H1 (cell line): ENCODE data around the gene CTPS1. TPM values are rescaled to one million over a fixed set of nuclear protein-coding genes. Genes with fewer than 3 reads are reported as not detected.

Source experiments
- CTCF ChIA-PET: fragments of 300-600 bp; sonication (Branson Sonifier 250); formaldehyde crosslinking; loops from one replicate; lab custom pipeline; 2021; ENCODE audit not compliant: partially characterized antibody; lab: Charles Lee
- POLR2A ChIA-PET: fragments of 300-600 bp; sonication (Branson Sonifier 250); formaldehyde crosslinking; loops from one replicate; lab custom pipeline; 2021; ENCODE audit warnings: inconsistent platforms; ENCODE audit not compliant: partially characterized antibody; lab: Charles Lee
- DNase-seq, 2 experiments: peaks; one replicate each; pipeline versions ENCODE4 v3.0.0 to v3.0.0-alpha.2; 2010 to 2022; ENCODE audit warnings: low spot score in 2 of 2, low read depth in 1 of 2, mixed read lengths in 1 of 2
- FAIRE-seq: peaks from 2 replicates; lab custom pipeline; 2011; peaks lifted over from hg19 to GRCh38; lab: Jason Lieb, UNC
- H2AFZ ChIP-seq: 2 replicates; pipeline ENCODE4 v1.8.1; 2012; ENCODE audit warnings: low read length, inconsistent platforms
- H2AK5ac ChIP-seq: 2 replicates; pipeline ENCODE4 v1.6.1; 2013; ENCODE audit warnings: low read depth, low read length
- H2BK120ac ChIP-seq: replicated peaks from 2 replicates; pipeline ENCODE3; 2013; ENCODE audit warnings: low read depth, low read length, inconsistent platforms
- H2BK12ac ChIP-seq: 2 replicates; pipeline ENCODE4 v1.6.1; 2013; ENCODE audit warnings: low read depth, low read length
- H2BK15ac ChIP-seq: 2 replicates; pipeline ENCODE4 v1.6.1; 2013; ENCODE audit warnings: low read length
- H2BK20ac ChIP-seq: 2 replicates; pipeline ENCODE4 v1.6.1; 2013; ENCODE audit warnings: low read length
- H2BK5ac ChIP-seq: 2 replicates; pipeline ENCODE4 v1.6.1; 2013; ENCODE audit warnings: low read depth, low read length
- H3K14ac ChIP-seq: 2 replicates; pipeline ENCODE4 v1.6.1; 2013; ENCODE audit warnings: inconsistent platforms; ENCODE audit not compliant: insufficient read length
- H3K18ac ChIP-seq: 2 replicates; pipeline ENCODE4 v1.6.1; 2013; ENCODE audit warnings: low read length; ENCODE audit errors: extremely low read depth
- H3K23ac ChIP-seq: 2 replicates; pipeline ENCODE4 v1.6.1; 2013; ENCODE audit warnings: inconsistent platforms; ENCODE audit not compliant: insufficient read length
- H3K23me2 ChIP-seq: 2 replicates; pipeline ENCODE4 v1.6.1; 2013; ENCODE audit warnings: low read depth, low read length
- H3K27ac ChIP-seq: 2 replicates; pipeline ENCODE4 v1.6.1; 2011; ENCODE audit warnings: low read depth, low read length, inconsistent platforms
- H3K27me3 ChIP-seq, 4 experiments: replicated peaks in 1 of 4; 1 replicate in 1 of 4; 2 replicates in 3 of 4; pipeline versions ENCODE4 v1.6.1 to v1.8.1; 2011 to 2013; ENCODE audit warnings: low read length in 3 of 4, mild to moderate bottlenecking in 3 of 4, inconsistent platforms in 2 of 4, mixed read lengths in 2 of 4, moderate library complexity in 1 of 4; ENCODE audit not compliant: control insufficient read depth in 3 of 4, insufficient read depth in 3 of 4; ENCODE audit errors: extremely low read depth in 1 of 4
- H3K36me3 ChIP-seq, 4 experiments: 2 replicates each; pipeline versions ENCODE4 v1.6.1 to v1.8.1; 2011 to 2013; ENCODE audit warnings: mild to moderate bottlenecking in 4 of 4, low read length in 3 of 4, moderate library complexity in 2 of 4, control low read depth in 1 of 4, inconsistent platforms in 1 of 4; ENCODE audit not compliant: insufficient read depth in 4 of 4, control insufficient read depth in 2 of 4
- H3K4ac ChIP-seq: replicated peaks from 2 replicates; pipeline ENCODE3; 2013; ENCODE audit warnings: low read length, low read depth, mixed read lengths, inconsistent platforms; ENCODE audit not compliant: insufficient read length
- H3K4me1 ChIP-seq, 4 experiments: replicated peaks in 1 of 4; 1 replicate in 1 of 4; 2 replicates in 3 of 4; pipeline versions ENCODE4 v1.6.1 to v1.8.1; 2011 to 2013; ENCODE audit warnings: low read length in 3 of 4, inconsistent platforms in 2 of 4, mixed read lengths in 1 of 4; ENCODE audit not compliant: insufficient read depth in 4 of 4, control insufficient read depth in 3 of 4
- H3K4me2 ChIP-seq, 2 experiments: 2 replicates each; pipeline versions ENCODE4 v1.6.1 to v1.8.1; 2011 to 2013; ENCODE audit warnings: low read depth in 2 of 2, low read length in 2 of 2, control low read depth in 1 of 2, inconsistent platforms in 1 of 2, mild to moderate bottlenecking in 1 of 2; ENCODE audit not compliant: insufficient read depth in 1 of 2
- H3K4me3 ChIP-seq, 4 experiments: fragments of 200-600, 300-600 bp in 1 of 4; sonication (generic), shearing (Covaris generic), sonication (Bioruptor Twin) in 1 of 4; 2 replicates each; pipeline versions ENCODE4 v1.5.1 to v1.8.1; 2011 to 2016; ENCODE audit warnings: low read length in 4 of 4, low read depth in 3 of 4, control low read depth in 2 of 4, inconsistent platforms in 2 of 4, mild to moderate bottlenecking in 2 of 4, mixed read lengths in 1 of 4, moderate library complexity in 1 of 4; ENCODE audit not compliant: insufficient read depth in 2 of 4; ENCODE audit errors: extremely low read depth in 1 of 4
- H3K56ac ChIP-seq: replicated peaks from 2 replicates; pipeline ENCODE3; 2013; ENCODE audit warnings: low read depth, mild to moderate bottlenecking, mixed read lengths, low read length, inconsistent platforms; ENCODE audit not compliant: insufficient read length
- H3K79me1 ChIP-seq: 2 replicates; pipeline ENCODE4 v1.6.1; 2013; ENCODE audit warnings: low read depth, low read length, control low read depth
- H3K79me2 ChIP-seq, 2 experiments: 2 replicates each; pipeline versions ENCODE4 v1.6.1 to v1.8.1; 2012 to 2013; ENCODE audit warnings: low read length in 2 of 2, mild to moderate bottlenecking in 2 of 2, inconsistent platforms in 1 of 2; ENCODE audit not compliant: insufficient read depth in 2 of 2, control insufficient read depth in 1 of 2
- H3K9ac ChIP-seq, 4 experiments: replicated peaks in 1 of 4; 1 replicate in 1 of 4; 2 replicates in 3 of 4; pipeline versions ENCODE4 v1.6.1 to v1.8.1; 2011 to 2013; ENCODE audit warnings: low read depth in 3 of 4, low read length in 3 of 4, control low read depth in 2 of 4, mild to moderate bottlenecking in 2 of 4, moderate library complexity in 2 of 4, inconsistent platforms in 1 of 4; ENCODE audit errors: extremely low read depth in 1 of 4
- H3K9me3 ChIP-seq, 2 experiments: 2 replicates each; pipeline versions ENCODE4 v1.6.1 to v1.8.1; 2012 to 2013; ENCODE audit warnings: mild to moderate bottlenecking in 2 of 2, moderate library complexity in 2 of 2, control low read depth in 1 of 2, inconsistent platforms in 1 of 2, low read depth in 1 of 2, low read length in 1 of 2, mixed read lengths in 1 of 2; ENCODE audit not compliant: insufficient read depth in 2 of 2
- H4K20me1 ChIP-seq, 2 experiments: replicated peaks in 1 of 2; 2 replicates each; pipeline versions ENCODE3 to v1.8.1; 2011 to 2013; ENCODE audit warnings: inconsistent platforms in 2 of 2, low read length in 2 of 2, mild to moderate bottlenecking in 1 of 2; ENCODE audit not compliant: insufficient read depth in 2 of 2, control insufficient read depth in 1 of 2
- H4K5ac ChIP-seq: 2 replicates; pipeline ENCODE4 v1.6.1; 2013; ENCODE audit warnings: low read length, low read depth, mixed read lengths, inconsistent platforms; ENCODE audit not compliant: insufficient read length
- H4K8ac ChIP-seq: 2 replicates; pipeline ENCODE4 v1.8.0; 2013; ENCODE audit warnings: mild to moderate bottlenecking, moderate library complexity, low read length, inconsistent platforms; ENCODE audit not compliant: insufficient read depth; ENCODE audit errors: extremely low read depth
- H4K91ac ChIP-seq: replicated peaks from 2 replicates; pipeline ENCODE3; 2013; ENCODE audit warnings: low read length, mixed read lengths, inconsistent platforms; ENCODE audit not compliant: insufficient read length
- ATF2 ChIP-seq: IDR thresholded peaks from 2 replicates; pipeline ENCODE4 v1.6.1; 2012; ENCODE audit warnings: low read length, inconsistent platforms
- BRCA1 ChIP-seq: IDR thresholded peaks from 2 replicates; pipeline ENCODE4 v1.6.1; 2012; ENCODE audit warnings: low read depth, low read length, improper control_type of control experiment
- E2F6 ChIP-seq: IDR thresholded peaks from 2 replicates; pipeline ENCODE4 v1.6.1; 2012; ENCODE audit warnings: inconsistent platforms
- GABPA ChIP-seq: IDR thresholded peaks from 2 replicates; pipeline ENCODE4 v1.6.1; 2011; ENCODE audit warnings: mild to moderate bottlenecking, low read length, moderate library complexity, borderline replicate concordance; ENCODE audit not compliant: insufficient read depth
- HDAC2 ChIP-seq, 2 experiments: fragments of 300-600 bp in 1 of 2; sonication (generic) in 1 of 2; IDR thresholded peaks; 2 replicates each; pipeline ENCODE4 v1.6.1; 2011 to 2012; ENCODE audit warnings: low read depth in 2 of 2, low read length in 2 of 2, mild to moderate bottlenecking in 2 of 2, moderate library complexity in 2 of 2, borderline replicate concordance in 1 of 2, inconsistent platforms in 1 of 2
- KDM1A ChIP-seq: fragments of 200-600, 300-600 bp; sonication (generic); IDR thresholded peaks from 2 replicates; pipeline ENCODE4 v1.7.1; 2016; ENCODE audit warnings: mild to moderate bottlenecking, low read length, borderline replicate concordance
- RAD21 ChIP-seq, 2 experiments: IDR thresholded peaks in 1 of 2; conservative IDR thresholded peaks in 1 of 2; 2 replicates each; pipeline ENCODE4 v1.6.1; 2011; ENCODE audit warnings: low read depth in 2 of 2, low read length in 2 of 2, improper control_type of control experiment in 1 of 2, inconsistent platforms in 1 of 2, mild to moderate bottlenecking in 1 of 2, moderate library complexity in 1 of 2
- SIN3A ChIP-seq, 2 experiments: IDR thresholded peaks in 1 of 2; conservative IDR thresholded peaks in 1 of 2; 2 replicates each; pipeline ENCODE4 v1.6.1; 2011 to 2012; ENCODE audit warnings: low read length in 2 of 2, improper control_type of control experiment in 1 of 2, low read depth in 1 of 2, mild to moderate bottlenecking in 1 of 2
- WGBS, 2 experiments: shearing (Covaris generic) in 1 of 2; methylation state at CpG; one replicate each; pipeline versions ENCODE4 v1.1.6 to v1.1.7; 2013 to 2015; ENCODE audit warnings: low lambda C conversion rate in 2 of 2, mixed read lengths in 2 of 2, inconsistent platforms in 1 of 2, low coverage in 1 of 2, missing lambda C conversion rate in 1 of 2; ENCODE audit not compliant: insufficient replicate concordance in 2 of 2, insufficient coverage in 1 of 2, insufficient read length in 1 of 2; ENCODE audit errors: extremely low coverage in 1 of 2, missing lambda C conversion rate in 1 of 2; 5-methylcytosine and 5-hydroxymethylcytosine counted together
- polyA plus RNA-seq, 7 experiments: library from polyadenylated mRNA; depleted of rRNA in 3 of 7; stranded (reverse) in 5 of 7; unstranded in 2 of 7; fragments of >200 nt in 5 of 7; fragments of 200-250 nt in 2 of 7; gene quantifications; 1 replicate in 5 of 7; 2 replicates in 1 of 7; 4 replicates in 1 of 7; pipeline versions ENCODE4 v1.2.1 to v1.2.3, GENCODE V29; 2011 to 2013; ENCODE audit warnings: missing spikeins in 2 of 7, mixed read lengths in 2 of 7
- total RNA-seq: library from RNA; stranded (reverse); fragmentation: NEBNext Ultra II Directional; extraction: Animal tissue kit (Norgen Biotek cat#: 25700); gene quantifications from 2 replicates; pipeline ENCODE4 v1.2.1, GENCODE V29; 2021

Gene CTPS1
- total and polyA plus RNA-seq, 2 of the 8 experiments (the other 6 are each of a cell fraction or from before 2014, with no cell fraction given): 35.5 to 103 TPM

GRCh38 chr1:40978886-40979240 is 633 bp upstream of the CTPS1 start:
- Histone ChIP-seq H3K23me2 (peaks cover 11% of the 10 kb centered on the region; the same call in 1 of the 2 replicates), H3K14ac (no peak overlapping the region)
- FAIRE-seq: no peak
- POLR2A ChIA-PET: interaction anchor here (0.6 to 9.6 kb wide), 15 partner anchors 8 to 287 kb away, joined by 3 to 49 read pairs (median 7); partner anchors contain the start of genes CITED4, NFYC and SLFNL1
- TF ChIP-seq GABPA (0 out of 2 replicates have a peak, but pooled peaks have one; percentile 26), RAD21 (IDR thresholded peaks at IDR 0.05 in 1 of 2, conservative IDR thresholded peaks at IDR 0.05 in 1 of 2; ENCODE audit: low read depth in 2 of 2, low read length in 2 of 2) (0 out of 4 replicates have a peak, but pooled peaks of 1 of the 2 experiments have one; percentile 7), KDM1A (peak; percentile 80; the same call in 1 of the 2 replicates), SIN3A (conservative IDR thresholded peaks at IDR 0.05 in 1 of 2, IDR thresholded peaks at IDR 0.05 in 1 of 2; ENCODE audit: low read depth in 1 of 2, low read length in 2 of 2) (peak in 1 of 2 experiments; percentile 42; a peak in 1 of 4 replicates), HDAC2 (IDR thresholded peaks at IDR 0.05; ENCODE audit: borderline replicate concordance in 1 of 2, low read depth in 2 of 2, low read length in 2 of 2) (0 out of 4 replicates have a peak, but pooled peaks of 1 of the 2 experiments have one; percentile 30), E2F6 (peak; percentile 67), BRCA1 (no peak), ATF2 (no peak)
- TF ChIP-seq, all 59 proteins: peak for 6
- H2BK120ac ChIP-seq: no peak overlapping the region
- CTCF ChIA-PET: interaction anchor here (0.9 to 1.6 kb wide), 7 partner anchors 13 to 130 kb away, joined by 3 to 4 read pairs (median 3); partner anchors contain the start of gene SLFNL1
- peak overlapping the region; percentile 93 for H2BK5ac ChIP-seq
- peak overlapping the region; percentile 78 to 87 (median 80) for H3K4me3 ChIP-seq
- 11% methylated on average over 17 of the region's 17 CpGs; no CpG with 5 or more reads in 1 of the 2 experiments for WGBS, 2 experiments
- no peak overlapping the region for H2BK12ac ChIP-seq
- peak overlapping the region; percentile 36 for H3K56ac ChIP-seq
- H3K4me2 ChIP-seq: peak overlapping the region; percentile 92 to 96
- no peak overlapping the region for H4K8ac ChIP-seq
- no peak overlapping the region for H2BK15ac ChIP-seq
- peaks cover 2 to 9% (median 7%) of the 10 kb centered on the region in 4 experiments; a peak in 4 of 8 replicates for H3K36me3 ChIP-seq
- H3K27ac ChIP-seq: peak overlapping the region; percentile 94
- H2AK5ac ChIP-seq: no peak overlapping the region
- no peak for DNase-seq
- H3K18ac ChIP-seq: peak overlapping the region; percentile 98
- peak overlapping the region in 3 of 4 experiments; percentile 66 to 92 (median 86); a peak in 6 of 7 replicates for H3K9ac ChIP-seq
- no peak overlapping the region for H2BK20ac ChIP-seq
- no peaks in the 10 kb centered on the region for H3K27me3 ChIP-seq
- peak overlapping the region; percentile 87; the same call in 1 of the 2 replicates for H2AFZ ChIP-seq
- H3K4me1 ChIP-seq: peaks cover 4 to 11% (median 6%) of the 10 kb centered on the region in 4 experiments; a peak in 5 of 7 replicates
- H4K91ac ChIP-seq: peak overlapping the region; percentile 63
- peaks cover 17 to 38% of the 10 kb centered on the region in 2 experiments for H3K79me2 ChIP-seq
- H4K20me1 ChIP-seq: peaks cover 5 to 12% of the 10 kb centered on the region in 2 experiments
- H3K79me1 ChIP-seq: no peaks in the 10 kb centered on the region
- no peak overlapping the region for H3K4ac ChIP-seq
- H3K9me3 ChIP-seq: no peaks in the 10 kb centered on the region
- peak overlapping the region; percentile 80 for H4K5ac ChIP-seq
- no peak overlapping the region for H3K23ac ChIP-seq
